ENCODE results near the gene TMEM272.
"Not testable (repeated sequence)": the region's sequence is repeated elsewhere in the genome, so short reads cannot be mapped to it uniquely, and the experiment has no call there.

The TMEM272 gene

GRCh38 chr13:51825681-51826254 lies 19.2 kb downstream of the TMEM272 start:
- DNase-seq (ENCODE audit: low read depth in 2 of 2) = no peak

GRCh38 chr13:51825165-51825592 lies 19.8 kb downstream of the TMEM272 start:
- DNase-seq (ENCODE audit: low read depth in 2 of 2) = no peak

GRCh38 chr13:51824712-51825111 lies 20.3 kb downstream of the TMEM272 start:
- DNase-seq (ENCODE audit: low read depth in 2 of 2) = not testable (repeated sequence)

GRCh38 chr13:51823863-51824262 lies 21.1 kb downstream of the TMEM272 start:
- DNase-seq (ENCODE audit: low read depth in 2 of 2) = no peak

GRCh38 chr13:51823359-51823758 lies 21.6 kb downstream of the TMEM272 start:
- no peak for DNase-seq (ENCODE audit: low read depth in 2 of 2)

- DNase-seq (ENCODE audit: low read depth in 2 of 2) = no peak
These were observed 22.7 kb downstream of the TMEM272 start for GRCh38 chr13:51822106-51822815.

GRCh38 chr13:51821606-51822005 lies 23.4 kb downstream of the TMEM272 start:
- DNase-seq (ENCODE audit: low read depth in 2 of 2) = no peak

GRCh38 chr13:51820016-51820597 lies 24.9 kb downstream of the TMEM272 start:
- no peak for DNase-seq (ENCODE audit: low read depth in 2 of 2)

- no peak for DNase-seq (ENCODE audit: low read depth in 2 of 2)
These were observed 25.4 kb downstream of the TMEM272 start for GRCh38 chr13:51819544-51819943.

GRCh38 chr13:51818781-51819511 lies 26.0 kb downstream of the TMEM272 start:
- DNase-seq (ENCODE audit: low read depth in 2 of 2) = peak in 1 of 2 donors; percentile 30

GRCh38 chr13:51818276-51818675 lies 26.7 kb downstream of the TMEM272 start:
- DNase-seq (ENCODE audit: low read depth in 2 of 2) = no peak

- DNase-seq (ENCODE audit: low read depth in 2 of 2) = no peak
These were observed 27.3 kb downstream of the TMEM272 start for GRCh38 chr13:51817717-51818116.

GRCh38 chr13:51816604-51817249 lies 28.2 kb downstream of the TMEM272 start:
- DNase-seq (ENCODE audit: low read depth in 2 of 2) = no peak

- no peak for DNase-seq (ENCODE audit: low read depth in 2 of 2)
These were observed 29.1 kb downstream of the TMEM272 start for GRCh38 chr13:51815848-51816247.

- DNase-seq (ENCODE audit: low read depth in 2 of 2) = peak in 1 of 2 donors; percentile 63
These were observed 29.9 kb downstream of the TMEM272 start for GRCh38 chr13:51814825-51815650.

- DNase-seq (ENCODE audit: low read depth in 2 of 2) = no peak
These were observed 30.9 kb downstream of the TMEM272 start for GRCh38 chr13:51814071-51814470.

GRCh38 chr13:51811920-51812451 lies 33.0 kb downstream of the TMEM272 start:
- DNase-seq (ENCODE audit: low read depth in 2 of 2) = no peak

- no peak for DNase-seq (ENCODE audit: low read depth in 2 of 2)
These were observed 33.9 kb downstream of the TMEM272 start for GRCh38 chr13:51811046-51811445.

- DNase-seq (ENCODE audit: low read depth in 2 of 2) = no peak
These were observed 36.2 kb downstream of the TMEM272 start for GRCh38 chr13:51808811-51809210.

GRCh38 chr13:51807041-51807440 lies 37.9 kb downstream of the TMEM272 start:
- DNase-seq (ENCODE audit: low read depth in 2 of 2) = no peak

GRCh38 chr13:51806566-51806965 lies 38.4 kb downstream of the TMEM272 start:
- DNase-seq (ENCODE audit: low read depth in 2 of 2) = no peak
